ENCODE measurements around the gene TNFRSF19. TPM values are rescaled to one million over a fixed set of nuclear protein-coding genes. Genes with fewer than 3 reads are reported as not detected.

TNFRSF19 gene
- total and polyA plus RNA-seq, 2 of the 13 experiments (the other 11 are each of a cell fraction or from before 2014, with no cell fraction given) = 75.3 to 77.7 TPM

GRCh38 chr13:23570099-23570920, at the start of gene TNFRSF19 (continued):
- TF ChIP-seq CREB1 (IDR thresholded peaks at IDR 0.05) (peak; percentile 11; the same call in 1 of the 2 replicates), CREB1 (CRISPR knock-in tag; IDR thresholded peaks at IDR 0.05) (no peak), TFE3 (CRISPR knock-in tag; IDR thresholded peaks at IDR 0.05) (no peak), ZBTB43 (CRISPR knock-in tag; conservative IDR thresholded peaks at IDR 0.05) (peak; percentile 74; the same call in 1 of the 2 replicates), ATF7 (IDR thresholded peaks at IDR 0.05) (peak; percentile 73), ATF7 (CRISPR knock-in tag; IDR thresholded peaks at IDR 0.05) (peak; percentile 79; the same call in 1 of the 2 replicates), TAF1 (CRISPR knock-in tag; IDR thresholded peaks at IDR 0.05) (peak; percentile 70), JUN (CRISPR knock-in tag; IDR thresholded peaks at IDR 0.05) (no peak), NR2F1 (CRISPR knock-in tag; IDR thresholded peaks at IDR 0.05) (0 out of 4 replicates have a peak, but pooled peaks of 1 of the 2 experiments have one; percentile 24), NFIC (IDR thresholded peaks at IDR 0.05; ENCODE audit: low read length) (peak; percentile 43; the same call in 1 of the 2 replicates), ARNTL (CRISPR knock-in tag; IDR thresholded peaks at IDR 0.05) (peak; percentile 71; the same call in 1 of the 2 replicates), SYNCRIP (IDR thresholded peaks at IDR 0.05; ENCODE audit: insufficient read depth, low read depth, low read length) (no peak), NFE2L1 (CRISPR knock-in tag; IDR thresholded peaks at IDR 0.05; ENCODE audit: borderline replicate concordance) (no peak), RCOR2 (CRISPR knock-in tag; IDR thresholded peaks at IDR 0.05) (peak; percentile 55), MTERF4 (CRISPR knock-in tag; IDR thresholded peaks at IDR 0.05) (no peak), KMT2B (CRISPR knock-in tag; IDR thresholded peaks at IDR 0.05) (peak; percentile 25; the same call in 1 of the 2 replicates), STAG1 (CRISPR knock-in tag; IDR thresholded peaks at IDR 0.05) (peak; percentile 6; the same call in 1 of the 2 replicates), SMAD3 (CRISPR knock-in tag; IDR thresholded peaks at IDR 0.05) (no peak), CREM (IDR thresholded peaks at IDR 0.05) (peak; percentile 93), CREM (CRISPR knock-in tag; IDR thresholded peaks at IDR 0.05) (no peak), PPARG (CRISPR knock-in tag; conservative IDR thresholded peaks at IDR 0.05) (no peak), THAP11 (CRISPR knock-in tag; IDR thresholded peaks at IDR 0.05) (0 out of 2 replicates have a peak, but pooled peaks have one; percentile 4), MED1 (CRISPR knock-in tag; IDR thresholded peaks at IDR 0.05) (peak; percentile 57)
- TF ChIP-seq, protein P1, sequence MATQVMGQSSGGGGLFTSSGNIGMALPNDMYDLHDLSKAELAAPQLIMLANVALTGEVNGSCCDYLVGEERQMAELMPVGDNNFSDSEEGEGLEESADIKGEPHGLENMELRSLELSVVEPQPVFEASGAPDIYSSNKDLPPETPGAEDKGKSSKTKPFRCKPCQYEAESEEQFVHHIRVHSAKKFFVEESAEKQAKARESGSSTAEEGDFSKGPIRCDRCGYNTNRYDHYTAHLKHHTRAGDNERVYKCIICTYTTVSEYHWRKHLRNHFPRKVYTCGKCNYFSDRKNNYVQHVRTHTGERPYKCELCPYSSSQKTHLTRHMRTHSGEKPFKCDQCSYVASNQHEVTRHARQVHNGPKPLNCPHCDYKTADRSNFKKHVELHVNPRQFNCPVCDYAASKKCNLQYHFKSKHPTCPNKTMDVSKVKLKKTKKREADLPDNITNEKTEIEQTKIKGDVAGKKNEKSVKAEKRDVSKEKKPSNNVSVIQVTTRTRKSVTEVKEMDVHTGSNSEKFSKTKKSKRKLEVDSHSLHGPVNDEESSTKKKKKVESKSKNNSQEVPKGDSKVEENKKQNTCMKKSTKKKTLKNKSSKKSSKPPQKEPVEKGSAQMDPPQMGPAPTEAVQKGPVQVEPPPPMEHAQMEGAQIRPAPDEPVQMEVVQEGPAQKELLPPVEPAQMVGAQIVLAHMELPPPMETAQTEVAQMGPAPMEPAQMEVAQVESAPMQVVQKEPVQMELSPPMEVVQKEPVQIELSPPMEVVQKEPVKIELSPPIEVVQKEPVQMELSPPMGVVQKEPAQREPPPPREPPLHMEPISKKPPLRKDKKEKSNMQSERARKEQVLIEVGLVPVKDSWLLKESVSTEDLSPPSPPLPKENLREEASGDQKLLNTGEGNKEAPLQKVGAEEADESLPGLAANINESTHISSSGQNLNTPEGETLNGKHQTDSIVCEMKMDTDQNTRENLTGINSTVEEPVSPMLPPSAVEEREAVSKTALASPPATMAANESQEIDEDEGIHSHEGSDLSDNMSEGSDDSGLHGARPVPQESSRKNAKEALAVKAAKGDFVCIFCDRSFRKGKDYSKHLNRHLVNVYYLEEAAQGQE (IDR thresholded peaks at IDR 0.05; ENCODE audit: borderline replicate concordance in 1 of 2, low read depth in 1 of 2, low read length in 2 of 2) = no peak
